Testis (tissue), 3 donors: ENCODE measurements around the gene SH3GL2. TPM values are rescaled to one million over a fixed set of nuclear protein-coding genes. Genes with fewer than 3 reads are reported as not detected.

Experiments
- DNase-seq: peaks from one replicate; pipeline ENCODE4 v3.0.0-alpha.2; 2019
- H3K27ac ChIP-seq, 2 donors: fragments of 200-600 bp; sonication (generic); one replicate each; pipeline ENCODE4 v1.5.1; 2019
- H3K27me3 ChIP-seq: fragments of 200-600 bp; sonication (generic); one replicate; pipeline ENCODE4 v1.5.1; 2019
- H3K36me3 ChIP-seq: fragments of 200-600 bp; sonication (generic); one replicate; pipeline ENCODE4 v1.5.1; 2017; ENCODE audit warnings: low read depth; ENCODE audit errors: missing control alignments
- H3K4me1 ChIP-seq: fragments of 200-600 bp; sonication (generic); one replicate; pipeline ENCODE4 v1.5.1; 2019
- H3K4me3 ChIP-seq, 2 donors: fragments of 200-600 bp; sonication (generic); one replicate each; pipeline ENCODE4 v1.5.1; 2017 to 2019
- H3K9me3 ChIP-seq: fragments of 200-600 bp; sonication (generic); one replicate; pipeline ENCODE4 v1.5.1; 2017
- CTCF ChIP-seq, 3 experiments: fragments of 450-650 bp in 2 of 3; fragments of 200-600 bp in 1 of 3; sonication (generic) in 1 of 3; IDR thresholded peaks; one replicate each; pipeline ENCODE4 v1.5.1; 2016 to 2019; ENCODE audit warnings: antibody characterized with exemption in 3 of 3, mild to moderate bottlenecking in 2 of 3, moderate library complexity in 1 of 3
- POLR2A ChIP-seq: fragments of 450-650 bp; IDR thresholded peaks from one replicate; pipeline ENCODE4 v1.6.1; 2017; ENCODE audit warnings: antibody characterized with exemption, mild to moderate bottlenecking, moderate library complexity
- WGBS, 2 donors: methylation state at CpG; one replicate each; pipeline ENCODE4 v1.1.5; 2018; 5-methylcytosine and 5-hydroxymethylcytosine counted together
- intact Hi-C: fragments of 100-400 bp; cut with DNase I; formaldehyde crosslinking; loops from one replicate; pipeline ENCODE4 v1.15.1; 2023; ENCODE audit warnings: low total_unique reads
- polyA plus RNA-seq: library from polyadenylated mRNA; stranded (reverse); fragments of 350-450 nt; fragmentation: Illumina TruSeq; extraction: RNeasy Lipid Tissue Mini Kit (QIAGEN cat#74804); gene quantifications from one replicate; pipeline ENCODE4 v1.2.3, GENCODE V29; 2014; ENCODE audit warnings: low read depth, low replicate concordance; ENCODE audit not compliant: insufficient read depth
- total RNA-seq, 2 donors: library from RNA; depleted of rRNA; stranded (reverse); fragments of >200 nt; gene quantifications; one replicate each; pipeline ENCODE4 v1.2.3, GENCODE V29; 2016

Gene SH3GL2
- total and polyA plus RNA-seq, 3 donors from 2014 or later: 9.6 to 15.2 (median 10.7) TPM

GRCh38 chr9:17637229-17637628 lies 58.4 kb downstream of the SH3GL2 start:
- Histone ChIP-seq H3K36me3 (no peaks in the 10 kb centered on the region), H3K27ac (no peak overlapping the region), H3K4me3 (no peak overlapping the region), H3K4me1 (no peaks in the 10 kb centered on the region), H3K9me3 (no peaks in the 10 kb centered on the region), H3K27me3 (no peaks in the 10 kb centered on the region)
- no peak for TF ChIP-seq POLR2A
- no peak for TF ChIP-seq CTCF (IDR thresholded peaks at IDR 0.05)
- no peak for DNase-seq
- intact Hi-C loops: no loop called here
- 80% methylated on average over 3 of the region's 3 CpGs for WGBS, 2 donors

- Histone ChIP-seq H3K27me3 (no peaks in the 10 kb centered on the region), H3K36me3 (no peaks in the 10 kb centered on the region), H3K4me1 (no peaks in the 10 kb centered on the region), H3K9me3 (no peaks in the 10 kb centered on the region), H3K4me3 (no peak overlapping the region), H3K27ac (no peak overlapping the region)
- intact Hi-C loops: no loop called here
- DNase-seq: no peak
- no peak for TF ChIP-seq POLR2A
- TF ChIP-seq CTCF (IDR thresholded peaks at IDR 0.05): no peak
Measured at GRCh38 chr9:17648516-17648915, 69.7 kb downstream of the SH3GL2 start.

- no peak for TF ChIP-seq POLR2A
- TF ChIP-seq CTCF (IDR thresholded peaks at IDR 0.05): no peak
- intact Hi-C loops: no loop called here
- H3K27me3 ChIP-seq: no peaks in the 10 kb centered on the region
- no peaks in the 10 kb centered on the region for H3K9me3 ChIP-seq
- H3K4me3 ChIP-seq: no peak overlapping the region
- no peaks in the 10 kb centered on the region for H3K4me1 ChIP-seq
- no peaks in the 10 kb centered on the region for H3K36me3 ChIP-seq
- no peak for DNase-seq
- 74 to 89% methylated on average over 1 of the region's 1 CpG for WGBS, 2 donors
- no peak overlapping the region for H3K27ac ChIP-seq
Measured at GRCh38 chr9:17651725-17652124, 72.9 kb downstream of the SH3GL2 start.

GRCh38 chr9:17653947-17654465 lies 75.1 kb downstream of the SH3GL2 start:
- TF ChIP-seq CTCF (IDR thresholded peaks at IDR 0.05) (no peak), POLR2A (no peak)
- DNase-seq: no peak
- H3K9me3 ChIP-seq: no peaks in the 10 kb centered on the region
- H3K36me3 ChIP-seq: no peaks in the 10 kb centered on the region
- no peaks in the 10 kb centered on the region for H3K4me1 ChIP-seq
- WGBS, 2 donors: 76 to 78% methylated on average over 4 of the region's 4 CpGs
- intact Hi-C loops: no loop called here
- no peak overlapping the region for H3K4me3 ChIP-seq
- no peaks in the 10 kb centered on the region for H3K27me3 ChIP-seq
- H3K27ac ChIP-seq: no peak overlapping the region

GRCh38 chr9:17656889-17657288 lies 78.0 kb downstream of the SH3GL2 start:
- intact Hi-C loops: no loop called here
- Histone ChIP-seq H3K36me3 (no peaks in the 10 kb centered on the region), H3K9me3 (no peaks in the 10 kb centered on the region), H3K4me1 (no peaks in the 10 kb centered on the region), H3K4me3 (no peak overlapping the region), H3K27ac (no peak overlapping the region), H3K27me3 (no peaks in the 10 kb centered on the region)
- DNase-seq: no peak
- TF ChIP-seq CTCF (IDR thresholded peaks at IDR 0.05) (no peak), POLR2A (no peak)
- WGBS, 2 donors: 83% methylated on average over 1 of the region's 1 CpG
